Measurements from ENCODE around the gene ATXN7L2.

GRCh38 chr1:109539676-109540075 lies 56.0 kb downstream of the ATXN7L2 start, which contains the start of gene GPR61:
- TF ChIP-seq, protein P1, sequence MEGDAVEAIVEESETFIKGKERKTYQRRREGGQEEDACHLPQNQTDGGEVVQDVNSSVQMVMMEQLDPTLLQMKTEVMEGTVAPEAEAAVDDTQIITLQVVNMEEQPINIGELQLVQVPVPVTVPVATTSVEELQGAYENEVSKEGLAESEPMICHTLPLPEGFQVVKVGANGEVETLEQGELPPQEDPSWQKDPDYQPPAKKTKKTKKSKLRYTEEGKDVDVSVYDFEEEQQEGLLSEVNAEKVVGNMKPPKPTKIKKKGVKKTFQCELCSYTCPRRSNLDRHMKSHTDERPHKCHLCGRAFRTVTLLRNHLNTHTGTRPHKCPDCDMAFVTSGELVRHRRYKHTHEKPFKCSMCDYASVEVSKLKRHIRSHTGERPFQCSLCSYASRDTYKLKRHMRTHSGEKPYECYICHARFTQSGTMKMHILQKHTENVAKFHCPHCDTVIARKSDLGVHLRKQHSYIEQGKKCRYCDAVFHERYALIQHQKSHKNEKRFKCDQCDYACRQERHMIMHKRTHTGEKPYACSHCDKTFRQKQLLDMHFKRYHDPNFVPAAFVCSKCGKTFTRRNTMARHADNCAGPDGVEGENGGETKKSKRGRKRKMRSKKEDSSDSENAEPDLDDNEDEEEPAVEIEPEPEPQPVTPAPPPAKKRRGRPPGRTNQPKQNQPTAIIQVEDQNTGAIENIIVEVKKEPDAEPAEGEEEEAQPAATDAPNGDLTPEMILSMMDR (conservative IDR thresholded peaks at IDR 0.05 in 1 of 2, IDR thresholded peaks at IDR 0.05 in 1 of 2; ENCODE audit: extremely low read depth in 1 of 2, insufficient read depth in 1 of 2, low read depth in 1 of 2, low read length in 2 of 2) = no peak
- TF ChIP-seq EZH2 (IDR thresholded peaks at IDR 0.05; ENCODE audit: borderline replicate concordance, low read length) = no peak
